Endometrium (tissue), 2 donors: ENCODE data around the gene SFRP2.

Experiments used
- FAIRE-seq: peaks from 2 replicates; lab custom pipeline; 2012; peaks lifted over from hg19 to GRCh38; lab: Jason Lieb, UNC
- donor health status: control.
- donor health status: control.

SFRP2 gene

GRCh38 chr4:153794006-153794405 lies 5.1 kb upstream of the SFRP2 start:
- FAIRE-seq: no peak

- FAIRE-seq: no peak
Measured at GRCh38 chr4:153792618-153793247, 3.9 kb upstream of the SFRP2 start.

- no peak for FAIRE-seq
Measured at GRCh38 chr4:153791746-153792617, 3.1 kb upstream of the SFRP2 start.

DNA sequence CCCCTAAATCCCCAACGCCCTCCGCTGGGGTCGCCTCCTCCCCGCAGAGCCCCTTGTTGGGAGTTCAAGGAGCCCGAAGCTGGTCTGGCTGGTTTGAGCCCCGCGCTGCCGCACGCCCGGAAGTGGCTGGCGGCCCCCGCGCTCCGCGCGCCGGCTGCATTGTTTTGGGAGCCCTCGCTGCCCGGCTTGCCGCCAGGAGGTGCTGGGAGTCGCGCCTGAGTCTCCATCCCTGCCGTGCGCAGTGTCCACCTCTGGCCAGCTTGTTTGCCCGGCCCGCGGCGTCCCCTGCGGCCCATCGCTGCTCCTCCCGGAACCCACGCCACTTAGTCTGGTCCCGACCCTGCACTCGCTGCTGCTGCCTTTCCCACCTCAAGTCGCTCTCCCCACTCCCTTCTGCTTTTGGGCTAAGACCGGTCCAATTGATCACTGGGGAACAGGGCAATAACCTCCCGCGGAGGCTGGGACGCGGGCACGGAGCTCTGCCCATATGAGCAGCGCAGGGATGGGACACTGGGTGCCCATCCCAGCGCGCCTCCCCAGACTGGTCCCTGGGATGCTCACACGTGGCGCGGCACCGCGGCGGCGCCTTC lies 2.2 kb upstream of the SFRP2 start:
- FAIRE-seq: no peak

- no peak for FAIRE-seq
Measured at GRCh38 chr4:153790500-153790865, 1.6 kb upstream of the SFRP2 start.

GRCh38 chr4:153789741-153790499 lies 1.0 kb upstream of the SFRP2 start:
- no peak for FAIRE-seq

GRCh38 chr4:153788051-153788412 lies 851 bp downstream of the SFRP2 start:
- FAIRE-seq: no peak

GRCh38 chr4:153787575-153787974 lies 1.3 kb downstream of the SFRP2 start:
- FAIRE-seq: no peak

GRCh38 chr4:153787061-153787560 lies 1.8 kb downstream of the SFRP2 start:
- no peak for FAIRE-seq

DNA sequence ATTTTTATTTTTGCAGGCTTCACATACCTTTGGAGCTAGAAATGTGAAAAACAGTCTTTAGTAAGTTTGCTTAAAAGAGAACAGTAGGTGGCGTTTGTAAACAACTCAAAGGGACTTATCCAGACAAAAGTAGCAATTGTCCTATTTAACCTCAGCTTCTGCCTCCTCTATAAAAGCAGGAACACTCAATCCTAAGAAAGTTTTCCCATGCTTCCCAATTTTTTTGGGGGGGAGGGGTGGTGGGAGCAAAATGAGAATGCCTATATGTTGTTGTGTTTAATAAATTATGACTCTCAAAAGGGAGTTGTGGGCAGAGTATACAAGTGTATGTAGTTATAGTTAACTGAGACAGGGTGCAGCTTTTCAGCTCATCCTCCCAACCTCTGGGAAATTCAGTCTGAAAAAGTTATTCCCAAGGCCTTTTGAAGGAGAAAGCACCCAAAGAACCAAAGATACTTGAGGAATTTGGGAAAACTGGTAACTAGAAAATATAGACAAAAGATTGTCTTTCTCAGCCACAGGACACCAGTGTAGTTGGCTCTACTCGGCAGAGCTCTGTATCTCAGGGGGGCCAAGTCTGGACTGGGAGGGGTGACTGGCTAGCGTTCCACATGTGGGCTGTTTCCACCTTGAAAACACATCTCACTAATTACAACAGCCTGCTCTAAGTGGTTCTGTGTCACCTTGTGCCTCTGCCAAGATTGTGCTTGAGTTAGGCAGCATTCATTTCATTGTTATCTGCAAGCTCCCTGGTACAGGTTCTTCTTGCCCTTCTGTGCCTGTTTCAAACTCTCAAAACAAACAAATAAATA lies 2.8 kb downstream of the SFRP2 start:
- FAIRE-seq: peak; percentile 70

- FAIRE-seq: no peak
Measured at GRCh38 chr4:153784166-153784699, 4.7 kb downstream of the SFRP2 start.

DNA sequence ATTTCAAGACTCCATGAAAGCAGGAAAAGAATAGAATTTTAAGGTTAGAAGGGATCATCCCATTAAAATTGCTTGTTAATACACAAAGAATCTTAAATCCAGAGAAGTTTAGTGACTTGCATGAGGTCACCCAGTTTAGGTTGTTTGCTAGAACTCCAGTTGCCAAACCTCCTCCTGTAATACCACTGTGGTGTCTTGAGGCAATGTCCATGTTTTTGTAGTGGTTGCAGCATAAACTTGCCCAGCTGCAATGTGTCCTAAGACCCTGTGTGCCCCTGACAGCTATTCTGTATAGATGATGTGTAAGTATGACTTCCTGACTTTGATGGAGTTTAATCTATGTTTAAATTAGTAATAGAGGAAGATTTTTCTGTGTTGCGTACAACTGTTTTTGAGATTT lies 6.3 kb downstream of the SFRP2 start:
- no peak for FAIRE-seq

- peak; percentile 50 for FAIRE-seq
Measured at GRCh38 chr4:153781717-153782416, 7.0 kb downstream of the SFRP2 start.

DNA sequence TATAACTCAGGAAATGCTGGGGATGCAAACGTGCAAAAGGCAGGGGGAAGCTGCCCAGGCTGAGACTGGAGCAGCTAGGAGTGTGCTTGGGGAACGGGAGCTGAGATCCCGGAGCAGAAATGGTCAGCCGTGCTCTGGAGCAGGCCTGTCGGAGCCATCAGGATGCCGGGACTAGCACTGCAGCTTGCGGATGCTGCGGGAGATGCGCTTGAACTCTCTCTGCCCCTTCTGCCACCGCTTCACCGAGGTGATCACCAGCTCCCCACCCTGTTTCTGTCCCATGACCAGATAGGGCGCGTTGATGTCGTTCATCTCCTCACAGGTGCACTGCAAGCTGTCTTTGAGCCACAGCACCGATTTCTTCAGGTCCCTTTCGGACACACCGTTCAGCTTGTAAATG lies 7.6 kb downstream of the SFRP2 start:
- FAIRE-seq: no peak

GRCh38 chr4:153780876-153781275 lies 8.0 kb downstream of the SFRP2 start:
- FAIRE-seq: no peak

DNA sequence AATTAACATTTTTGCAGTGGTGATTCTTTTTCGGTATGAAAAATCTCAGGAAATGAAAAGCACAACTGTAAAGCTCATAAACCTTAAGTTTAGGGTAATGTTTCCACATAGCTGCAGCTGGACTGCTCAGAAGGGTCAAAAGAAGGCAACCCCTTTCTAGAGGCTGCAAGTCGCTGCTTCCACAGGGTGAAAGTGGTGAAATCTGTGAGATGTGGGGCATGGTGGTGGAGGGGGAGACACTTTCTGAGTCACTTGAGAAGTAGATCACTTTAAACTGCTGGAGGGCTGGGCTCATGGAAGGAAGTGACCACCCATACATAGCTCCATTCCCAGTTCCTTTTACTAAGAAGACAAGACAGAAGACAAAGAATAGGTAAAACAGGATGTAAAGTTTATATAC lies 8.7 kb downstream of the SFRP2 start:
- no peak for FAIRE-seq

GRCh38 chr4:153778383-153778782 lies 10.5 kb downstream of the SFRP2 start:
- no peak for FAIRE-seq

- no peak for FAIRE-seq
Measured at GRCh38 chr4:153777421-153777820, 11.5 kb downstream of the SFRP2 start.

GRCh38 chr4:153776601-153777000 lies 12.3 kb downstream of the SFRP2 start:
- no peak for FAIRE-seq

GRCh38 chr4:153773236-153773690 lies 15.6 kb downstream of the SFRP2 start:
- FAIRE-seq: no peak

- no peak for FAIRE-seq
Measured at GRCh38 chr4:153771046-153771445, 17.8 kb downstream of the SFRP2 start.
